HG02970 (cell line): ENCODE data around the gene GABRQ.
"Not testable (repeated sequence)": the region's sequence is repeated elsewhere in the genome, so short reads cannot be mapped to it uniquely, and the experiment has no call there.

Experiments used
- ATAC-seq: cut with Tn5 transposase; IDR thresholded peaks from one replicate; pipeline ENCODE4 v1.9.1; 2021; ENCODE audit warnings: mild to moderate bottlenecking, moderate library complexity, moderate number of reproducible peaks; ENCODE audit not compliant: unreplicated experiment, low FRiP score

The GABRQ gene

DNA sequence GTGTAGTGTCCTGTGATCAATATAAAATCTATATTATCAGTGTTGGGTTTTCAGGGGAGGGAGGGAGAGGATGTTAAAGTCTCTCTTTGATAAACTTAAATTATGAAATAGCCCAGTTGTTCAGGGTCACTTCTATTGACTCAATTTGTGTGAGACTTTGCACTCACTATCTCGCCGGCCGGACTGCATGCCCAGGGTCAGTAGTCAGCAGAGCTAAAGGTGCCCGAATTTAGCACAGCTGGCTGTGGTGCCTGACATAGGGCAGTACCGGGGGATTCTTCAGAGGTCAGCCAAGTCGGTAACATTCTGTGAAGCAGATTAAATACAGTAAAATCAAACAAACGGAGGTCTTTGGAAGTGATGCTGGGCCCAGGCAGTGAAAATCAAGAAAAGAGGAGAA lies 19.2 kb downstream of the GABRQ start:
- no peak for ATAC-seq

GRCh38 chrX:152658302-152658701 lies 20.6 kb downstream of the GABRQ start:
- no peak for ATAC-seq

DNA sequence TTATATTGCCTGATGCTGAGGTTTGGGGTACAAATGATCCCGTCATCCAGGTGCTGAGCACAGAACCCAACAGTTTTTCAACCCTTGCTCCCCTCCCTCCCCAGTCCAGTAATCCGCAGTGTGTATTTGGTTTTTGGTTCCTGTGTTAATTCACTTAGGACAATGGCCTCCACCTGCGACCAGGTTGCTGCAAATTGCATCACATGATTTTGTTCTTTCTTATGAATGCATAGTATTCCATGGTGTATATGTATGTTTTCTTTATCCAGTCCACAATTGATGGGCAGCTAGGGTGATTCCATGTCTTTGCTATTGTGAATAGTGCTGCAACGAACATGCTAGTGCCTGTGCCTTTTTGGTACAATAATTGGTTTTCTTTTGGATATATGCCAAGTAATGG lies 25.4 kb downstream of the GABRQ start:
- ATAC-seq, result no peak

DNA sequence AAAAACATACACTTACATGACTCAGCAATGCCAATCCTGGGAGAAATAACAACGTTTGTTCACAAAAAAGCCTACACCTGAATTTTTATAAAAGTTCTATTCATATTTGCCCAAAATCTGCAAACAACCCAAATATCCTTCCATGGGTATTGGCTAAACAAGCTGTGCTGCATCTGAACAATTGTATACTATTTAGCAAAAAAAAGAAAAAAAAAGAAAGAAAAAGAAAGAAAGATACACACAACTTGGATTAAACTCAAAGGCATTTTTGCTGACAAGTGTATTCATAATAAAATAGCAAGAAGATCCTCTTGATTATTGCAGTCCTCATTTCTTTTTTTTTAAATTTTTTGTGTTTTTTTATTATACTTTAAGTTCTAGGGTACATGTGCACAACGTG lies 36.4 kb downstream of the GABRQ start:
- no peak for ATAC-seq

DNA sequence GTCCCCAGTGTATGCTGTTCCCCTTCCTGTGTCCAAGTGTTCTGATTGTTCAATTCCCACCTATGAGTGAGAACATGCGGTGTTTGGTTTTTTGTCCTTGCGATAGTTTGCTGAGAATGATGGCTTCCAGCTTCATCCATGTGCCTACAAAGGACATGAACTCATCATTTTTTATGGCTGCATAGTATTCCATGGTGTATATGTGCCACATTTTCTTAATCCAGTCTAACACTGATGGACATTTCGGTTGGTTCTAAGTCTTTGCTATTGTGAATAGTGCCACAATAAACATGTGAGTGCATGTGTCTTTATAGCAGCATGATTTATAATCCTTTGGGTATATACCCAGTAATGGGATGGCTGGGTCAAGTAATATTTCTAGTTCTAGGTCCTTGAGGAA lies 37.0 kb downstream of the GABRQ start:
- not testable (repeated sequence) for ATAC-seq

- ATAC-seq, result peak; percentile 54
These were observed 43.3 kb downstream of the GABRQ start for GRCh38 chrX:152681012-152681411.

DNA sequence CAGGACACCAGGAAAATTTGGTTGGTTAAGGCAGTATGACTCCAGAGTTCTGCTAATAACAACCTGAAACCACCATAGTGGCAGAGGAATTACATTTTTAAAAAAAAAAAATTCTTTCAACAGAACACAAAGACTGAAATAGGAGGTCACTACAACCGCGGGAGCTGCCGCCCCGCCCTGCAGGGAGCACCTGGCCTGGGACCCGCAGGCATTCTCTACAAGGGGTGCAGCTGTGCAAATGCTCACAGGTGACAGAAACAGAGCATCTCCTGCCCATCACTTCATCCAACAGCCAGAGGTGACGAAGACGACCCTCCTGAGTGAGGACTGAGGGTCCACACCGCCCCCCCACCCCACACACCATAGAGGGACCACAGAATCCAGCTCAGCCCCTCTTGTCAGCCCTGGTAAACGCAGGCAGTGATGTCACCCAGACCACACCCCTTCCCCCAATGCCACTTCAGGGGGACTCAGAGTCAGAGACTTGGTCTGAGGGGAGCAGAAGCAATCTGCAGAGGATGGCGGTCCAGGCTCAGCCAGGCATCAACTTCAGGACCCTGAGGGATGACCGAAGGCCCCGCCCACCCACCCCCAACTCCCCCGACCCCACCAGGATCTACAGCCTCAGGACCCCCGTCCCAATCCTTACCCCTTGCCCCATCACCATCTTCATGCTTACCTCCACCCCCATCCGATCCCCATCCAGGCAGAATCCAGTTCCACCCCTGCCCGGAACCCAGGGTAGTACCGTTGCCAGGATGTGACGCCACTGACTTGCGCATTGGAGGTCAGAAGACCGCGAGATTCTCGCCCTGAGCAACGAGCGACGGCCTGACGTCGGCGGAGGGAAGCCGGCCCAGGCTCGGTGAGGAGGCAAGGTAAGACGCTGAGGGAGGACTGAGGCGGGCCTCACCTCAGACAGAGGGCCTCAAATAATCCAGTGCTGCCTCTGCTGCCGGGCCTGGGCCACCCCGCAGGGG lies 60.5 kb downstream of the GABRQ start, which contains the start of gene MAGEA3:
MAGEA3 (plus strand) TSS at position 843 of the 980 bp plus-strand sequence. CDS start 2,039 bp downstream, outside the sequence.
- ATAC-seq, result not testable (repeated sequence)

- ATAC-seq, result not testable (repeated sequence)
These were observed 62.7 kb downstream of the GABRQ start for GRCh38 chrX:152700390-152700789.

DNA sequence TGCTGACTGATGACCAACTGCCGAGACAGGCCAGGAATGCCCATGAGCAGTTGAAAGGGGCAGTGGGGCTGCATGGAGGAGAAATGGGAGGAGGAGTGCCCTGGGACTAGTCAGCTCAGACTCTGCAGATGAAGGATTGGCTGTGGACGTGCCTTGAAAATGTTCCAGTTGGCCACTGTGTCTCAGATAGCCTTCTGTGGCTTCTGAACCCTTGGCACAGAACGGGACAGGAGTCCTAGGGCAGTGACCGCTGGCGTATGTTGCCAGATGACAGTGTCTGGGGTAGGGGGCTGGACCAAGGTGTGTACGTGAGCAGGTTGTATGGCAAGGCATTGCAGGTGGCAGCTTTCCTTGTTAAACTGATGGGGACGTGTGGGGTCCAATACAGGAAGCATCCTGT lies 68.8 kb downstream of the GABRQ start:
- ATAC-seq, result not testable (repeated sequence)
